Measurements from ENCODE around the gene SLC16A8. TPM values are rescaled to one million over a fixed set of nuclear protein-coding genes. Genes with fewer than 3 reads are reported as not detected.
"Not testable (repeated sequence)": the region's sequence is repeated elsewhere in the genome, so short reads cannot be mapped to it uniquely, and the experiment has no call there.

The SLC16A8 gene
- total and polyA plus RNA-seq, 9 donors = 0.39 to 0.52 TPM; not detected in 7

DNA sequence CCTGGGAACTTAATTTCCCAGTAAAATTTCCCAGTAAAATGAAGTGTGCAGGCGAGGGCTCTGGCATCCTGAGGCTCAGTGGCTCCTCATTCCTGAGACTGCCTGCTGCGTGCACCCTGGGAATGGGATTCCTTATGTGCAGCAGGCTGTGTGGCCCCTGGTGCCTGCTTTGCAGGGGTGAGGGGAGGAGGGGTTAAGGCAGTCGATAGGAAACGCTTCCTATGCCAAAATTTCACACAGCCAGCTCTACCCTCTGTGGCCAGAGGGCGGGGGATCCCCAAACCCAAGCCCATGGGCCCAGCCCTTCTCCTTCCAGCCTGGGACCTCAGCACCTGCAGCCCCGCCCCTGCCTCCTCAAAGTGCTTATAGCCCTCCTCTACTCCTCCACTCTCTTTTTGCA is 38.6 kb upstream of the SLC16A8 start:
- Histone ChIP-seq H3K4me3 (no peak overlapping the region), H3K36me3 (no peaks in the 10 kb centered on the region), H3K27me3 (no peaks in the 10 kb centered on the region), H3K9me3 (no peaks in the 10 kb centered on the region), H3K27ac (no peak overlapping the region), H3K4me1 (ENCODE audit: insufficient read depth) (no peaks in the 10 kb centered on the region)
- no peak for TF ChIP-seq CTCF (IDR thresholded peaks at IDR 0.05)
- TF ChIP-seq POLR2A (IDR thresholded peaks at IDR 0.05) = no peak
- no peak for TF ChIP-seq EP300 (IDR thresholded peaks at IDR 0.05)
- 84 to 88% (median 84%) methylated on average over 6 of the region's 6 CpGs for WGBS, 3 donors
- no peak for DNase-seq
- intact Hi-C loops (cut with DNase I) = no loop called here

- H3K27ac ChIP-seq = no peak overlapping the region
- H3K36me3 ChIP-seq = no peaks in the 10 kb centered on the region
- DNase-seq = no peak
- no peak overlapping the region for H3K4me3 ChIP-seq
- whole genome bisulfite sequencing, 3 donors = 88 to 92% (median 90%) methylated on average over 27 to 28 of the region's 28 CpGs
- H3K27me3 ChIP-seq = no peaks in the 10 kb centered on the region
- no peaks in the 10 kb centered on the region for H3K9me3 ChIP-seq
- H3K4me1 ChIP-seq (ENCODE audit: insufficient read depth) = no peaks in the 10 kb centered on the region
- intact Hi-C loops (cut with DNase I) = no loop called here
- TF ChIP-seq POLR2A (IDR thresholded peaks at IDR 0.05) (no peak), EP300 (IDR thresholded peaks at IDR 0.05) (no peak), CTCF (IDR thresholded peaks at IDR 0.05) (no peak)
Measured at GRCh38 chr22:38120359-38121110, 36.6 kb upstream of the SLC16A8 start.

GRCh38 chr22:38118747-38119146 is 34.8 kb upstream of the SLC16A8 start:
- H3K4me1 ChIP-seq (ENCODE audit: insufficient read depth); H3K9me3 ChIP-seq; H3K4me3 ChIP-seq; H3K27me3 ChIP-seq; H3K36me3 ChIP-seq; H3K27ac ChIP-seq; DNase-seq: not testable (repeated sequence)
- WGBS, 3 donors = 83 to 94% (median 88%) methylated on average over 2 of the region's 2 CpGs
- intact Hi-C loops (cut with DNase I) = loop anchor here in 1 of 4 donors (10.0 kb wide), 1 partner anchor 64 kb away; the partner anchor contains the start of gene PICK1

- H3K36me3 ChIP-seq = no peaks in the 10 kb centered on the region
- intact Hi-C loops (cut with DNase I) = loop anchor here in 1 of 4 donors (10.0 kb wide), 1 partner anchor 63 kb away; the partner anchor contains the start of gene PICK1
- no peak overlapping the region for H3K4me3 ChIP-seq
- H3K27ac ChIP-seq = no peak overlapping the region
- H3K27me3 ChIP-seq = no peaks in the 10 kb centered on the region
- H3K9me3 ChIP-seq = no peaks in the 10 kb centered on the region
- TF ChIP-seq POLR2A (IDR thresholded peaks at IDR 0.05) = no peak
- no peak for TF ChIP-seq EP300 (IDR thresholded peaks at IDR 0.05)
- no peak for TF ChIP-seq CTCF (IDR thresholded peaks at IDR 0.05)
- 90 to 93% (median 92%) methylated on average over 3 of the region's 3 CpGs for WGBS, 3 donors
- no peaks in the 10 kb centered on the region for H3K4me1 ChIP-seq (ENCODE audit: insufficient read depth)
- DNase-seq = no peak
Measured at GRCh38 chr22:38118182-38118581, 34.2 kb upstream of the SLC16A8 start.

- not testable (repeated sequence) for H3K4me1 ChIP-seq (ENCODE audit: insufficient read depth); DNase-seq; H3K36me3 ChIP-seq; H3K27me3 ChIP-seq; H3K27ac ChIP-seq; H3K9me3 ChIP-seq; H3K4me3 ChIP-seq
- WGBS, 3 donors = 92 to 97% (median 94%) methylated on average over 10 of the region's 10 CpGs
- intact Hi-C loops (cut with DNase I) = loop anchor here in 1 of 4 donors (10.0 kb wide), 1 partner anchor 63 kb away; the partner anchor contains the start of gene PICK1
Measured at GRCh38 chr22:38117556-38117955, 33.6 kb upstream of the SLC16A8 start.
